ENCODE data around the gene BLID.

GRCh38 chr11:122082205-122082604 is 33.8 kb downstream of the BLID start:
- TF ChIP-seq EZH2 (IDR thresholded peaks at IDR 0.05; ENCODE audit: borderline replicate concordance, control insufficient read depth, low read depth, low read length) (no peak), EGR1 (IDR thresholded peaks at IDR 0.05; ENCODE audit: borderline replicate concordance in 1 of 2, low read depth in 2 of 2, low read length in 2 of 2) (no peak), CTCF (IDR thresholded peaks at IDR 0.05 in 2 of 3, conservative IDR thresholded peaks at IDR 0.05 in 1 of 3; ENCODE audit: control insufficient read depth in 2 of 3, extremely low read depth in 1 of 3, insufficient read depth in 1 of 3, low read depth in 3 of 3, low read length in 3 of 3) (no peak), SUZ12 (IDR thresholded peaks at IDR 0.05; ENCODE audit: unreplicated experiment) (no peak), ZNF384 (IDR thresholded peaks at IDR 0.05; ENCODE audit: borderline replicate concordance, low read depth, low read length) (no peak), SP1 (IDR thresholded peaks at IDR 0.05; ENCODE audit: low read depth, low read length) (no peak), MYC (IDR thresholded peaks at IDR 0.05; ENCODE audit: insufficient read depth, insufficient read length, insufficient replicate concordance, low read length, severe bottlenecking) (no peak), TAF1 (IDR thresholded peaks at IDR 0.05; ENCODE audit: borderline replicate concordance, low read depth, low read length) (no peak), POLR2A (IDR thresholded peaks at IDR 0.05; ENCODE audit: low read depth, low read length) (no peak), SRF (IDR thresholded peaks at IDR 0.05; ENCODE audit: low read depth in 2 of 2, low read length in 2 of 2) (no peak), RCOR1 (conservative IDR thresholded peaks at IDR 0.05; ENCODE audit: low read depth, low read length) (no peak), MAX (IDR thresholded peaks at IDR 0.05; ENCODE audit: low read depth, low read length) (no peak), ATF3 (IDR thresholded peaks at IDR 0.05; ENCODE audit: borderline replicate concordance, extremely low read depth, low read depth, low read length) (no peak)
